Right lung (tissue), 5 donors: ENCODE data around the gene GRB7. TPM values are rescaled to one million over a fixed set of nuclear protein-coding genes. Genes with fewer than 3 reads are reported as not detected.

Experiments
- polyA plus RNA-seq, 5 donors: library from polyadenylated mRNA; unstranded; fragments of 120-200 nt; gene quantifications; one replicate each; pipeline versions ENCODE4 v1.2.1 to v1.2.3, GENCODE V29; 2013; ENCODE audit warnings: inconsistent platforms in 1 of 5, low replicate concordance in 1 of 5; ENCODE audit not compliant: insufficient read length in 5 of 5, insufficient read depth in 1 of 5

Gene GRB7
- polyA plus RNA-seq, 5 donors = 23.9 to 32.7 (median 28.0) TPM

Other genes with a start within 250 kb of the GRB7 start
- gene NEUROD2, start 130.0 kb upstream of the GRB7 start, polyA plus RNA-seq = under 1 TPM in 4 of 5 donors, not detected in 1; 0.03 to 0.08 (median 0.04) TPM
- 10 to 100 TPM; 48.3 to 68.1 (median 60.1) TPM for gene PPP1R1B, start 111.0 kb upstream of the GRB7 start, polyA plus RNA-seq
- 10 to 100 TPM; 44.5 to 62.7 (median 58.2) TPM for gene STARD3, start 100.8 kb upstream of the GRB7 start, polyA plus RNA-seq
- 10 to 100 TPM in 1 of 5 donors, 1 to 10 TPM in 4; 1.0 to 14.8 (median 1.8) TPM for gene TCAP, start 72.6 kb upstream of the GRB7 start, polyA plus RNA-seq
- gene PNMT, start 69.5 kb upstream of the GRB7 start, polyA plus RNA-seq = 1 to 10 TPM; 1.1 to 2.6 (median 2.1) TPM
- gene PGAP3, start 49.9 kb upstream of the GRB7 start, polyA plus RNA-seq = 10 to 100 TPM; 33.1 to 44.2 (median 39.4) TPM
- 100 to 1,000 TPM in 2 of 5 donors, 10 to 100 TPM in 3; 91.5 to 123 (median 99.0) TPM for gene ERBB2, start 37.9 kb upstream of the GRB7 start, polyA plus RNA-seq
- 10 to 100 TPM; 21.1 to 31.3 (median 24.0) TPM for gene MIEN1, start 7.4 kb upstream of the GRB7 start, polyA plus RNA-seq
- 1 to 10 TPM; 1.1 to 1.8 (median 1.3) TPM for gene IKZF3, start 126.4 kb downstream of the GRB7 start, polyA plus RNA-seq
- not detected for gene ZPBP2, start 130.3 kb downstream of the GRB7 start, polyA plus RNA-seq
- gene GSDMB, start 180.7 kb downstream of the GRB7 start, polyA plus RNA-seq = 10 to 100 TPM; 19.8 to 31.2 (median 24.9) TPM
- gene ORMDL3, start 189.7 kb downstream of the GRB7 start, polyA plus RNA-seq = 10 to 100 TPM; 76.5 to 88.5 (median 84.4) TPM
- under 1 TPM in 2 of 5 donors, not detected in 3; 0.18 to 0.20 TPM for gene LRRC3C, start 189.8 kb downstream of the GRB7 start, polyA plus RNA-seq
- gene GSDMA, start 225.1 kb downstream of the GRB7 start, polyA plus RNA-seq = 1 to 10 TPM in 1 of 5 donors, under 1 TPM in 4; 0.47 to 1.1 (median 0.75) TPM
- 100 to 1,000 TPM in 2 of 5 donors, 10 to 100 TPM in 3; 74.5 to 110 (median 93.0) TPM for gene PSMD3, start 242.9 kb downstream of the GRB7 start, polyA plus RNA-seq